Endothelial cell of umbilical vein (primary cell): Measurements from ENCODE around the gene TRIM3.

ENCODE experiments used
- EZH2 ChIP-seq: IDR thresholded peaks from 2 replicates; pipeline ENCODE4 v1.6.1; 2012; ENCODE audit warnings: borderline replicate concordance, low read depth, mild to moderate bottlenecking, moderate library complexity, low read length, inconsistent platforms; ENCODE audit not compliant: severe bottlenecking
- FOS ChIP-seq: IDR thresholded peaks from 2 replicates; pipeline ENCODE4 v1.6.1; 2011; ENCODE audit warnings: mild to moderate bottlenecking, low read length, moderate library complexity, borderline replicate concordance; ENCODE audit not compliant: insufficient read depth
- JUN ChIP-seq: IDR thresholded peaks from 2 replicates; pipeline ENCODE4 v1.6.1; 2011; ENCODE audit warnings: borderline replicate concordance, low read depth; ENCODE audit not compliant: insufficient read length, insufficient read depth
- POLR2A ChIP-seq: IDR thresholded peaks from 2 replicates; pipeline ENCODE4 v1.6.1; 2012; ENCODE audit warnings: low read depth, mild to moderate bottlenecking, control low read depth, low read length
- POLR2AphosphoS5 ChIP-seq: IDR thresholded peaks from 2 replicates; pipeline ENCODE4 v1.6.1; 2012; ENCODE audit warnings: low read depth, mild to moderate bottlenecking, control low read depth, low read length, moderate library complexity; ENCODE audit not compliant: insufficient read depth
- TF ChIP-seq, protein P1 (sequence below), 2 donors: IDR thresholded peaks; 1 replicate in 1 of 2; 2 replicates in 1 of 2; pipeline ENCODE4 v1.5.1; 2011; ENCODE audit warnings: low read length in 2 of 2, mild to moderate bottlenecking in 2 of 2, moderate library complexity in 2 of 2, control low read depth in 1 of 2, inconsistent platforms in 1 of 2, low read depth in 1 of 2; ENCODE audit not compliant: insufficient read depth in 1 of 2; ENCODE audit errors: extremely low read depth in 1 of 2
- TF ChIP-seq, protein P2 (sequence below): IDR thresholded peaks from 2 replicates; pipeline ENCODE4 v1.6.1; 2011; ENCODE audit not compliant: insufficient read depth, insufficient read length

DNA sequence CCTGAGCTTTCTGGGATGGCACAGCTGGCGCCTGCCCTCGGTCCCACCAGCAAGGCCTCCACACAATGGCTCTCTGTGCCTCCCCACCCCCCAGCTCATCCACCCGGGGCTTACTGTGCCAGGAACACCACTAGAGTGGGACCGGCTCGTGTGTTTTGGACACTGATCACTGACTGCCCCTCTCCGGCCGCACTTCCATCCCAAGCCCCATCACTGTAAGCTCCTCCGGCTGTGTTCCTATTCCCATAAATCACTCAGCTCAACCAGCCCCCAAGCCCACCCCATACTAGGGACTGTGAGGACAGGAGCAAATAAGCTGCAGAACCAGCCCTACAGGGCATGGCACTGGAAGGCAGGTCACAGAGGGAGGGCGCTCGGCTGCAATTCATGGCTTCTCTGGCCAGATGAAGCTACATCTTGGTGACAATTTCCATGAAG is 62.1 kb downstream of the TRIM3 start:
- TF ChIP-seq FOS (no peak), EZH2 (no peak), POLR2AphosphoS5 (no peak), POLR2A (no peak), JUN (no peak)
- TF ChIP-seq, protein P1, sequence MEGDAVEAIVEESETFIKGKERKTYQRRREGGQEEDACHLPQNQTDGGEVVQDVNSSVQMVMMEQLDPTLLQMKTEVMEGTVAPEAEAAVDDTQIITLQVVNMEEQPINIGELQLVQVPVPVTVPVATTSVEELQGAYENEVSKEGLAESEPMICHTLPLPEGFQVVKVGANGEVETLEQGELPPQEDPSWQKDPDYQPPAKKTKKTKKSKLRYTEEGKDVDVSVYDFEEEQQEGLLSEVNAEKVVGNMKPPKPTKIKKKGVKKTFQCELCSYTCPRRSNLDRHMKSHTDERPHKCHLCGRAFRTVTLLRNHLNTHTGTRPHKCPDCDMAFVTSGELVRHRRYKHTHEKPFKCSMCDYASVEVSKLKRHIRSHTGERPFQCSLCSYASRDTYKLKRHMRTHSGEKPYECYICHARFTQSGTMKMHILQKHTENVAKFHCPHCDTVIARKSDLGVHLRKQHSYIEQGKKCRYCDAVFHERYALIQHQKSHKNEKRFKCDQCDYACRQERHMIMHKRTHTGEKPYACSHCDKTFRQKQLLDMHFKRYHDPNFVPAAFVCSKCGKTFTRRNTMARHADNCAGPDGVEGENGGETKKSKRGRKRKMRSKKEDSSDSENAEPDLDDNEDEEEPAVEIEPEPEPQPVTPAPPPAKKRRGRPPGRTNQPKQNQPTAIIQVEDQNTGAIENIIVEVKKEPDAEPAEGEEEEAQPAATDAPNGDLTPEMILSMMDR (IDR thresholded peaks at IDR 0.05; ENCODE audit: extremely low read depth in 1 of 2, insufficient read depth in 1 of 2, low read depth in 1 of 2, low read length in 2 of 2): no peak
- TF ChIP-seq, protein P2, sequence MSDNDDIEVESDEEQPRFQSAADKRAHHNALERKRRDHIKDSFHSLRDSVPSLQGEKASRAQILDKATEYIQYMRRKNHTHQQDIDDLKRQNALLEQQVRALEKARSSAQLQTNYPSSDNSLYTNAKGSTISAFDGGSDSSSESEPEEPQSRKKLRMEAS: no peak
